22Rv1 (cell line): Measurements from ENCODE around the gene GPN3.
A peak's percentile ranks its signal among the peaks of the same experiment; 100 is the strongest.
"Not testable (repeated sequence)": the region's sequence is repeated elsewhere in the genome, so short reads cannot be mapped to it uniquely, and the experiment has no call there.

Experiments
- H3K27ac ChIP-seq: fragments of 450-650 bp; 2 replicates; pipeline ENCODE4 v1.5.1; 2017
- ZFX ChIP-seq: fragments of 450-650 bp; IDR thresholded peaks from 2 replicates; pipeline ENCODE4 v1.6.1; 2017; ENCODE audit warnings: antibody characterized with exemption, borderline replicate concordance
- TF ChIP-seq, protein P1 (sequence below): fragments of 450-650 bp; IDR thresholded peaks from 2 replicates; pipeline ENCODE4 v1.5.1; 2017; ENCODE audit warnings: mild to moderate bottlenecking

The GPN3 gene

DNA sequence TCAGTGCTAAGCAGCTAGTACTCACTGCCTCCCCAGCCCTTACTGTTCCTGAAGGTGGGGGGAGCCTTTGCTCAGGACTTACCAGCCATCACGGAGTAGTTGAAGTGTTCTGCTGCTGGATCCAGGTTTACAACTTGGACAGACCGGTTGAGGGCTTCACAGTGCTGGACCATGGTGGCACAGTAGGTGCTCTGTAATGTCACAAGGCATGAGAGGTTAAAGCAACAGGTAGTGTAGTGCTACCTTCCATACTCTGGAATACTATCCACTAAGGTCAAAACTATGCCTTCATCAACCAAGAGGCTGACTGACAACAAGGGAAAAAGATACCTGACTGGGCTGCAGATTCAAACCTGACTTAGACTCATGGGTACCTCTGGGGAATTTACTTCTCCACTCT lies 3.0 kb downstream of the GPN3 start:
- TF ChIP-seq ZFX = no peak
- TF ChIP-seq, protein P1, sequence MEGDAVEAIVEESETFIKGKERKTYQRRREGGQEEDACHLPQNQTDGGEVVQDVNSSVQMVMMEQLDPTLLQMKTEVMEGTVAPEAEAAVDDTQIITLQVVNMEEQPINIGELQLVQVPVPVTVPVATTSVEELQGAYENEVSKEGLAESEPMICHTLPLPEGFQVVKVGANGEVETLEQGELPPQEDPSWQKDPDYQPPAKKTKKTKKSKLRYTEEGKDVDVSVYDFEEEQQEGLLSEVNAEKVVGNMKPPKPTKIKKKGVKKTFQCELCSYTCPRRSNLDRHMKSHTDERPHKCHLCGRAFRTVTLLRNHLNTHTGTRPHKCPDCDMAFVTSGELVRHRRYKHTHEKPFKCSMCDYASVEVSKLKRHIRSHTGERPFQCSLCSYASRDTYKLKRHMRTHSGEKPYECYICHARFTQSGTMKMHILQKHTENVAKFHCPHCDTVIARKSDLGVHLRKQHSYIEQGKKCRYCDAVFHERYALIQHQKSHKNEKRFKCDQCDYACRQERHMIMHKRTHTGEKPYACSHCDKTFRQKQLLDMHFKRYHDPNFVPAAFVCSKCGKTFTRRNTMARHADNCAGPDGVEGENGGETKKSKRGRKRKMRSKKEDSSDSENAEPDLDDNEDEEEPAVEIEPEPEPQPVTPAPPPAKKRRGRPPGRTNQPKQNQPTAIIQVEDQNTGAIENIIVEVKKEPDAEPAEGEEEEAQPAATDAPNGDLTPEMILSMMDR = no peak
- H3K27ac ChIP-seq = no peak overlapping the region

DNA sequence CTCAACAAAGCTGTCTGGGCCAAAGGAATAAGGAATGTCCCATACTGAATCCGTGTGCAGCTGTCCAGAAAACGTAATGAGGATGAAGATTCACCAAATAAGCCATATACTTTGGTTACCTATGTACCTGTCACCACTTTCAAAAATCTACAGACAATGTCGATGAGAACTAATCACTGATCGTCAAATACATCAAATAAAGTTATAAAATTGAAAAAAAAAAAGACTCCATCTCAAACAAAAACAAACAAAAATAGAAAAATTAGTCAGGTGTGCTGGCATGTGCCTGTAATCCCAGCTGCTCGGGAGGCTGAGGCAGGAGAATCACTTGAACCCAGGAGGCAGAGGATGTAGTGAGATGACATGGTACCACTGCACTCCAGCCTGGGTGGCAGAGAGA lies 6.9 kb downstream of the GPN3 start:
- H3K27ac ChIP-seq = not testable (repeated sequence)

DNA sequence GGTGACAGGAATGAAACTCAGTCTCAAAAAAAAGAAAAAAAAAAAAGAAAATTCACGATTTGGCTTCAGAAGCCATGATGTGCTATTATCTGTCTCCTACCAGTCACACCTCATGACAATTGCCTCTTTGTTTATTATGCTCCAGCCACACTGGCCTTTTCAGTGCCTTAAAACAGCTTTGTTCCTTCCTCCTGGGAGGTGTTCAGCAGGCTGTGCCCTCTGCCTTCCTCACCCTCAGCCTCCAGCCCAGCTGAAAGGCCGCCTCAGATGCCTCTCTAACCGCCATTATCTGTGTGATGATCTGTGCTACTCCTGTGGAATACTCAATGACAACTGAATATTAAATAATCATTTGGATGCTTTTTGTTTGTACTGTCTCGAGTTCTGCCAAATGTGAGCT lies 9.3 kb downstream of the GPN3 start:
- TF ChIP-seq, protein P1 = no peak
- no peak for TF ChIP-seq ZFX
- H3K27ac ChIP-seq = no peak overlapping the region

DNA sequence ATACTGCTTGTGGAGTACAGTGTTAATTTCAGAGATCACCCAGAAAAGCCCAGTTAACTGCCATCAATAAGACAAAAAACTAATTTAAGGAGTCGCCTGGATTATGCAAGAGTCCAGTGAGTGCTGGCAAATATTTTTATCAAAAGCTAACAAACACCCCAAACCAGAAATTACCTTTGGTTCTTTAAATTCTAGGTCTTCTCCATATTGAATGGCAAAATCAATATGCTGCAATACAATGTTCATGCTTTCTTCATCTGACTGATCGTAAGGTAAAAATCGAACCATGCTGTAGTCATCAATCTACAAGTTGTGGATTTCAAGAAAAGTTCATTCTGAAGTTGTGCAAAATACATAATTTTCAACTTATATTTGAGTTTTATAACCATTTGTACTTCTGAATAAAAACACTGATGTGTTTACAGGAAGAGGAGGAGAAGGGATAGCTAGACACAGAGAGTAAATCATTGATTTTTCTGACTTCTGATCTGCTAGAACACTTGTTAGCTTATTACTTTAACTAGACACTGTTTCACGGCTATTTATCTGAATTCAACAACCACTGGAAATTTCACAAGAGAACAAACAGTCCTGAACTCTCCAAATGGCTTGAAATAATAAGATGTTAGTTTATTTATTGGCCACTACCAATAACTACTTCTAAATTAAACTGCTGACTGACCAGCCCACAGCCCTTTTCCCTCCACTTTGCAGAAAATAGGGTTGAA lies 14.3 kb downstream of the GPN3 start:
- H3K27ac ChIP-seq = no peak overlapping the region
- no peak for TF ChIP-seq ZFX
- TF ChIP-seq, protein P1 = no peak

DNA sequence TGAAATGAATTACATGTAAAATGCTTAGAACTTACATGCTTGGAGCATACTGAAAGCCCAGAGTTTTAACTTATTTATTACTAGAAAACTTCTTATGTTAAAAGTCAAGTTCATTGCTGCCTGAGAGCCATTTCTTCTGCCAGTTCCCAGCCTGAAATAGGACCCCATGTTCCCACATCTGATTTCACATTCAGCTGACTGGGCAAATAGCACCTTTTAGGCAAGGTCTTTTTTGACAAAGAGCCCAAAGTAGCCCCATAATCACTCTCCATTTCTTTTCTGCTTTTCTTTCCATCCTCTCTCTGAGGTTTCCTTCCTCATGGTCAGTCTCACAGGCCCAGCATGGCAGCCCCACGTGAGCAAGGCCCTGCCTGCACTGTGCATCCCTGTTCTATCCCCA lies 16.8 kb downstream of the GPN3 start:
- TF ChIP-seq, protein P1 = no peak
- TF ChIP-seq ZFX = no peak
- peak overlapping the region; percentile 86 for H3K27ac ChIP-seq

DNA sequence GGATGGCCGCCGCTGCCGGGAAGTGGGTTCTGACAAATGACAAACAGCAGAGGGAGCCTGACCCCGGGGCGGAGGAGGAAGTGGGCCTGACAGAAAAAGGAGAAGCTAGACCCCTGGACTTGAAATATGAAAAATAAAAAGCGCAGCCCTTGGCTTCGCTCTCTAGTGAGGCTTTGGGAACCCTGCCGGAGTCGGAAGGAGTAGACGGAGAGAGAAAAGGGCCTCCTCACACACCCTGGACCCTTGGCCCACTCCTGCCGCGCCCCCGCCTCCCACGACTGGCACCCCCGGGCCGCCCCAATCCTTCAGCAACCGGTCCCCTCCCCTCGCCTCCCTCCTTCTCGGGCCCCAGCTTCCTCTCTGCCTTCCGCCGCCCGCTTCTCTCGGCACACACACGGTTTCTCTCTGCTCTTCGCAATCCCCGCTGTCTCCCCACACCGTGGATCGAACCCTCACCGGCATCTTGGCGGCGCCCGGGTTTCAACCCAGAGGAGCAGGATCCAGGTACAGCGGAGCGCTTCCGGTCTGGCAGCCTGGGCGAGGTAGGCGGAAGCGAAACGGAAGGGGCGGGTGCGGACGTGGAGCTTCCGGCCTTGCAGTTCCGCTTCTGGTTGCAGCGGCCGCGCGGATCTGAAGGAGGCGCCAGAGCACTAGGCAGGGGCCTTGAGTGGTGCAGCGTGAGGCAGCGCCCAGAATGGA lies 18.1 kb downstream of the GPN3 start, which contains the start of gene ARPC3:
ARPC3 (minus strand) TSS at position 539 of the 699 bp plus-strand sequence; CDS start at position 462, 77 bp downstream.
- peak within 1 kb of the TSS; percentile 86 for H3K27ac ChIP-seq
- TF ChIP-seq, protein P1 = peak; percentile 97
- no peak for TF ChIP-seq ZFX

DNA sequence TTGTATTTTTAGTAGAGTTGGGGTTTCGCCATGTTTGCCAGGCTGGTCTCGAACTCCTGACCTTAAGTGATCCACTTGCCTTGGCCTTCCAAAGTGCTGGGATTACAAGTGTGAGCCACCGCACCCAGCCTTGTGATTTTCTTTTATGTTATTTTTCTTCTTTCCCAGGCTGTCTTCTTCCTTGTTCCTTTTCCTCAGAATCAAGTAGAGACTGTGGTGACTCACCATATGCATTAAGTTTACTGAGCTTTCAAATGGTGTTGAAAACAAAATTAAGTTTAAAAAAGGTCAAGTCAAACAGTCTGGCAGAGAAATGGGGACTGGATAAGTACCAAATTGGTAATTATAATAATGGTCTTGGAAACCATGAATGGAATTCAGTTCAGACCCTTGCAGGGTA lies 23.6 kb downstream of the GPN3 start:
- H3K27ac ChIP-seq = no peak overlapping the region
- TF ChIP-seq, protein P1 = no peak
- no peak for TF ChIP-seq ZFX
